Hematopoietic multipotent progenitor cell treated with erythropoietin and hydrocortisone succinate and interleukin-3 and kit ligand, for 4 days (in vitro differentiated cells): ENCODE results near the gene GINS1.

Experiments
- DNase-seq: peaks from one replicate; pipeline ENCODE4 v3.0.0-alpha.2; 2015

GINS1 gene

DNA sequence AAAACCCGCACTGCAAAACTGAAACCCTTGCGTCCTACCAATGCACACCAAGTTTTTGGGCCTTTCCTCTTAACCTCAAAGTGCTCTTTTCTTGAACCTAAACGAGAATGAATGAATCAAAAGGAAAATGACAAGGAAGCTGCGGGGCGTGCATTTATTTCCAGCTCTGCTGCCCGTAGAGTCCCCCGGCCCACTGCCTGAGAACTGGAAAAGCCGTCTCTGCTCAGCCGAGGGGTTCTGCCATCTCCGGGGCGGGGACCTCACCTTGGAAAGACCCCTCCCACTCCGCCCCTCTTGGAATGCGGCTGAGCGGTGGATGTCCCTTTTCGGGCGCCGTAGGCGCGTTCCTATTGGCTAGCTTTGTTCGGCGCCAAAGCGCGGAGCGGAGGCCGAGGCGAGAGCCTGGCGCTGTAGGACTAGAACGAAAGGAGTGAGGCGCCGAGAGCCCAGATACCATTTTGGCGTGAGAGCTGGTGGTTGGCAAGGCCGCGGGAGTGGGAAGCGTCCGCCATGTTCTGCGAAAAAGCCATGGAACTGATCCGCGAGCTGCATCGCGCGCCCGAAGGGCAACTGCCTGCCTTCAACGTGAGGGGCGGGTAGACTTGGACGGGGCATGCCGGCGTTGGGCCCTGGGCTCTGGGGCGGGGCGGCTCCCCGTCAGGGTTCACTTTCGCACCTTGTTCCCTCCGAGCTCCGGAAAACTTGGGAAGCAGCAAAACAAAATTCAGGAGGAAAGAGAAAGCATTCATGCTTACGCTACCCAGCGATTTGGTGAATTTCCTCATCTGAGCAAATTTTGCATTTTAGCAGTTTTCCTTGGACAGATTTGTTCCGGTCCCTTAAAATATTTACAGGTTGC lies at the start of gene GINS1:
GINS1 (plus strand) TSS at position 363 of the 859 bp plus-strand sequence; CDS start at position 511, 148 bp downstream.
- peak; percentile 94 for DNase-seq

DNA sequence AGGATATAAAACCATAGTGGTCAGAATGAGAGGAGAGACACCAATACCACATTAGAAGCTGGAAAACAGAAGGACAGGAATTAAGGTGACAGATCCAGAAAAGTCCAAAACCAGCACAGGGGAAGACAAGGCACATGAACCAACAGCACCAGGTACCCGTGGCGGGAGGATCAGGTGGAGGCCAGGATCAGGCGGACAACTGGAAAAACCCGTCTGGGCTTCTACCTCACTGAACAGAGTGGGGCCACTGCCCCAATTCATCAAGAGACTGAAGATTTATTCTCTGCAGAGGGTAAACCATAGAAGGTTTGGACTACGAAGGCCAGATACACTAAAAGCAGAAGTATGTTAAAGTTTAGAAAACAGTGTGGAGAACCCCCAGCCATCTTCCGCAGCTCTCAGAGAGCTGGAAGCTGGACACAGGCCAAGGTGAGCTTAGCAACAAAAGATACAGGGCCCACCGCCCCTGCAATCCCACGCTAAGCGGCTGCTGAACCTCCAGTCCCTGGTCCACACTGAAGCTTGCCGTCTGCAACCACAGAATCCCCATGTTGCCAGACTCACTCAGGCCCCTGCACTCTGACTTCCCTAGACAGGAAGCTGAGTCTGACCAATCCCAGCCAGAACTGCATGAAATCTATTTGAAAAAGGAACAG lies 46.7 kb upstream of the GINS1 start:
- peak; percentile 80 for DNase-seq

DNA sequence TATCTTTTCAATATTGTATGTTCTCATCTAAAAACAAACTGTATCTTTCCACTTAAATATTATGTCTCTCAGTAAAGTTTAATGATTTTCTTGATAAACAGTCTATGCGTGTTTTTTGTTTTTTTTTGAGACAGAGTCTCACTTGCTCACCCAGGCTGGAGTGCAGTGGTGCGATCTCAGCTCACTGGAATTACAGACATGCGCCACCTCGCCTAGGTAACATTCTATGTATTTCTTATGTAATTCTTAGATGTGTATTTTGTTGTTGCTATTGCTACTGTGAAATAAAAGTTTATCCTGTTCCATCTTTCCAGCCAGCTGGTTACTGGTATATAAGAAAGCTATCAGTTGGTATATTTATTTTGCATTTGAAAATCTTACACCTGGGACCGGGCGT lies 46.2 kb upstream of the GINS1 start:
- DNase-seq = no peak

DNA sequence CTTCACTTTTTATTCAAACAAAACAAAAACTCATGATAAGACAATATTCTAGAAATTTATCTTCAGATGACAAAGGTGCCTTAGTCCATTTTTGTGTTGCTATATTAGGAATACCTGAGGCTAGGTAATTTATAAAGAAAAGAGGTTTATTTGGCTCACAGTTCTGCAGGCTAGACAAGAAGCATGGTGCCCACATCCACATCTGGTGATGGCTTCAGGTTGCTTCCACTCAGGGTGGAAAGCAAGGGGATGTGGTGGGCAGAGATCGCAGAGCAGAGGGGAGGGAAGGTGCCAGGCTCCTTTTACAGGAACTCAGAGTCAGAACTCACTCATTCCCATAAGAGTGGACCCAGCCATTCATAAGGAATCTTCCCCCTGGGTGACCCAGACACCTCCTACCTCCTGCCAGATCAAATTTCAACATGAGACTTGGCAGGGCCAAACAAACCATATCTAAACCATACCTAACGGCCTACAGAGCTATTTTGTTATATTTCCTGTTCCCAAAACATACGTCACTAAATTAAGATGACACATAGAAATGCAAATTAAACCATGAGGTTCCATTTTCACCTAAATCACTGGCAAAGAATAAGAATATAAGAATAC lies 43.2 kb upstream of the GINS1 start:
- no peak for DNase-seq

DNA sequence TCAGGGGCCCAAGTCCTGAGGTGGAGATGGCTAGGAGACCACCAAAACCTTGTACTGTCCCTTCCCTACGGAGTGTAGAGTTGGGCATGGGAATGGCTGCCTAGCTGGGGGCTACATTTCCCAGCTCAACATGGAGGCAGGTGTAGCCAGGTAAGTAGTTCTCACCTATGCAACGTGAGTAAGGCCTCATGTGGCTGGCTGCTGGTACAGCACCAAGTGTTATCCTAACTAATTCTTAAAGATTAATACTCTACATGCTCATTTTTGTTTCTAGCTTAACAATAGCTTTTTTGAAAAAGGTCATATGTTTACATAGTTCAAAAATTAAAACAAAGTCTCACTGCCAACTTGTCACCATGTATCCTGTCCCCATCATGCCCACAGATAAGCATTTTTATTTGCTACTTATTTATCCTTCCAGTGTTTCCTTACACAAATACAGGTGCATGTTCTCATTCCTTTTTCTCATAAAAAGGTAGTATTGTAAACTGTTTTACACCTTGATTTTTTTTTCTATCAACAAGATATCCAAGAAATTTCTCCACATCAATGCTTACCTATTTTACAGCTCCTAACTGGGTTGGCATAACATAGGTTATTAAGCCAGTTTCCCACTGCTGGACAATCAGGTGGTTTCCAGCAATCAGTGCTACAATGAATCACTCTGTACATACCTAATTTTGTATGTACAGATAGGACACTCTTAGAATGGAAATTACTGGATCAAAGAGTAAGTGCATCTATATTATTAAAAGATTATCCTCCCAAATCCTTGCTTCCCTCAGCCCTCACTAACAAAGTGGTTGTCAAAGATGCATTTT lies 42.4 kb upstream of the GINS1 start:
- DNase-seq = no peak

DNA sequence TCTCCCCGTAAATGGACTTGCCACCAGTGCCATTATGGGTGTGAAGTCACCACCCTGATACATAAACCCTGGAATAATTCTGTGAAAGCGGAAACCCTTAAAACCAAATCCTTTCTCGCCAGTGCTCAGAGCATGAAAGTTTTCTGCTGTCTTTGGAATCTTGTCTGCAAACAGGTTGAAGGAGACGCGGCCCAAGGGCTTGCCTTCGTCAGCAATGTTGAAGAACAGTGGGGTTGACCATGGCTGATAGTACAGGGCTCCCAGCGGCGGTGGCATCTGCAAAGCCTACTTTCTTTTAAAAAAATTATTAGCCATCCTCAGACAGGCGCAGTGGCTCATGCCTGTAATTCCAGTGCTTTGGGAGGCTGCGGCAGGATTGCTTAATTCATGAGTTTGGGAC lies 38.9 kb upstream of the GINS1 start:
- no peak for DNase-seq

DNA sequence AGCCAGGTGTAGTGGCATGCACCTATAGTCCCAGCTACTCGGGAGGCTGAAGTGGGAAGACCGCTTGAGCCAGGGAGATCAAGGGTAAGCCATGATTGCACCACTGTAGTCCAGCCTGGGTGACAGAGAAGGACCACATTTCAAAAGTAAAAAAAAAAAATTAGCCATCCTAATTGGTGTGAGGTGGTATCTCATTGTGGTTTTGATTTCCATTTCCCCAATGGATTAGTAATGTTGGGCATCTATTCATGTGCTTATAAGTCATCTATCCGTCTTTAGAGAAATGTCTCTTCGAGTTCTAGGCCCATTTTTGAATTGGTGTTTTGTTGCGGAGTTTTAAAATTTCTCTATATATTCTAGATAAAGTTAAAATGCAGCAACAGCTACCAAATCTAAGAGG lies 38.5 kb upstream of the GINS1 start:
- no peak for DNase-seq

- no peak for DNase-seq
Observed at GRCh38 chr20:25369529-25369928, 37.9 kb upstream of the GINS1 start.

- DNase-seq = no peak
Observed at GRCh38 chr20:25369971-25370370, 37.5 kb upstream of the GINS1 start.

DNA sequence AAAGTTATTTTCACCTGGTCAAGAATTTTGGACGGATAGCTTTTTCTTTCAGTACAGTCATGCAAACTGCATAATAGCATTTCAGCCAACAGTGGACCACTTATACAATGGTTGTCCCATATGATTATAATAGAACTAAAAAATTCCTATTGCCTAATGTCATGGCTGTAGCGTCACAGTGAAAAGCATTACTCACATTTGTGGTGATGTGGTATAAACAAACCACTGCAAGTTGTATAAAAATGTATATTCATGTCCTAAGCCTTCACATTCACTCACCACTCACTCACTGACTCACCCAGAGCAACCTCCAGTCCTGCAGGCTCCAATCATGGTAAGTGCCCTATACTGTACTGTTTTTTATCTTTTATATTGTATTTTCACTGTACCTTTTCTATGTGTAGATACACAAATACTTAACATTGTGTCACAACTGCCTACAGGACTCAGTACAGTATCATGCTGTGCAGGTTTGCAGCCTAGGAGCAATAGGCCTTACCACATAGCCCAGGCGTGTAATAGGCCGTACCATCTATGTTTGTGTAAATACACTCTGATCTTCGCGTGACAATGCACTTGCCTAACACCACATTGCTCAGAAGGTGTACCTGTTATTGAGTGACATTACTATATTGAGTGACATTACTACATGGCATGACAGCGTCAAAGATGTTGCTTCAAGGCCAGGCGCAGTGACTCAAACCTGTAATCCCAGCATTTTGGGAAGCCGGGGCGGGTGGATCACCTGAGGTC lies 34.7 kb upstream of the GINS1 start:
- DNase-seq = no peak

- no peak for DNase-seq
Observed at GRCh38 chr20:25374842-25375241, 32.6 kb upstream of the GINS1 start.

- no peak for DNase-seq
Observed at GRCh38 chr20:25376236-25376635, 31.2 kb upstream of the GINS1 start.

DNA sequence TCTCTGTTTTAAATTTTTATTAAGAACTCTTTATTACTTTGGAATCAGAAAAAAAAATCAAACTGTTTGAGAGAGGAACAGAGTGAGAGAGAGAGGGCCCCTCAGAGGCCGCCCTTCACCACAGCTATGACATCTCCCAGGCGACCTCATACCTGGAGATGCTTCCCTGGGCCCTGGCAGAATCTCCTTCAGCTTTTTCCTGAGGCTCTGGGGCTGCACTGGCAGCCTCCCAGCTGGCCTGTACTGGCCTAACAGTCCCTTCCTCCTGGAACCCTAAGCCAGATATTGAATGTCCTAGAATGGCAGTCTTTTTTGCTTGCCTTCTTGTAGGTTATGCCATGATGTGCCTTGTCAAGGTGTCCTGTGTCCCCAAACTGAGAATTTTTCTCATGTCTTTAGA lies 30.6 kb upstream of the GINS1 start:
- DNase-seq = no peak

- DNase-seq = no peak
Observed at GRCh38 chr20:25378189-25378883, 29.1 kb upstream of the GINS1 start.

GRCh38 chr20:25378884-25379733 lies 28.4 kb upstream of the GINS1 start:
- DNase-seq = no peak

DNA sequence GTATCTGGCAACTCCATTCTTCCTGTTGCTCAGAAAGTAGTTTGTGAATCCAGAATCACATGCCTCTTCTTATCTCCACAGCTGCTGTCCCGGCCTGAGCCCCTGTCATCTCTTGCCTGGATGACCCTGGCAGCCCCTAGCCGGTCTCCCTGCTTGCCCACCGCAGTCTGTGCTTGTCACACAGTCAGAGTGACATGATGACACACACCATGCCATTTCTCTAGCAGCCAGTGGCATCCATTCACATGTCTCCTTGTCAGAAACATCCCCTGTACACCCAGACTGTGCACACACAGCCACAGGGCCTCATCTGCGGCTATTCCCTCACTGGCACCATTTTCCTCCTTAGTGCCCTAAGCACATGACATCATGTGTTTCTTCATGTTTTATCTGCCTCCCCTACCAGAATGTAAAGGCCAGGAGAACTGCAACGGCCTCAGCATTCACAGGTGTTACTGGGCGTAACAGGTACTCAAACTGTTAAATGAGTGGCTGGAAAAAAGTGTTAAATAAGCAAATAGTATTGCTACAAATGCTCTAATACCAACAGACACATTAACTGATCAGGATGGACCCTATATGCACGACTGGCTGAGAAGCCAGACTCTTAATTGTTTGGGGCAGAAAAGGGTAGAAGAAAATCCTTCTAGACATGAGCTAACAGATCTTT lies 26.4 kb upstream of the GINS1 start:
- DNase-seq = peak; percentile 42

- DNase-seq = no peak
Observed at GRCh38 chr20:25382704-25383370, 24.6 kb upstream of the GINS1 start.

DNA sequence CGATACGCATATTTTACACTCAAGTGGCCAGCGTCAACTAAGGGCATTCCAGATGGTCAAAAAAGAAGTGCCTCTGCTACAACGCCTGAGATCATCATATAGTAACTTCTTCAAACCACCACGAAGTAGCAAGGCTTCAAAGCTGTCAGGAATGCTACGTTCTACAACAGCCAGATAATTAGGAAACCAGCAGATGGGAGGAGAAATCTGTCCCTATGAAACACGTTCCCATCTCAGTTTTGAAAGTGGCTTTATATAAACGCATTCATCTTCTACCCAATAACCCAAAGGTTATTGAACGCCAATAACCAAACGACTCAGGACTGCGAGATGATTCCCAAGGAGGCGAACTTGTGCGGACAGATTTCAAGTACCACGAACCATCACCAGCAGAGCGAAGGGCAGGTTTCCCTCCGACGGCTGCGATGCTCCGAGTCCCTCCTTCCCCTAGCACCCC lies 18.0 kb upstream of the GINS1 start:
- DNase-seq = no peak

GRCh38 chr20:25389858-25390537 lies 17.5 kb upstream of the GINS1 start:
- peak; percentile 40 for DNase-seq
